HK-2 (cell line): ENCODE results near the gene CNTNAP5.
A peak's percentile ranks its signal among the peaks of the same experiment; 100 is the strongest.

Experiments used
- DNase-seq: peaks from one replicate; pipeline ENCODE4 v3.0.0-alpha.2; 2018; ENCODE audit not compliant: unreplicated experiment

Gene CNTNAP5

GRCh38 chr2:124450481-124450880 lies 425.4 kb downstream of the CNTNAP5 start:
- no peak for DNase-seq

- DNase-seq = peak; percentile 47
These were observed 451.2 kb downstream of the CNTNAP5 start for GRCh38 chr2:124476291-124476690.

DNA sequence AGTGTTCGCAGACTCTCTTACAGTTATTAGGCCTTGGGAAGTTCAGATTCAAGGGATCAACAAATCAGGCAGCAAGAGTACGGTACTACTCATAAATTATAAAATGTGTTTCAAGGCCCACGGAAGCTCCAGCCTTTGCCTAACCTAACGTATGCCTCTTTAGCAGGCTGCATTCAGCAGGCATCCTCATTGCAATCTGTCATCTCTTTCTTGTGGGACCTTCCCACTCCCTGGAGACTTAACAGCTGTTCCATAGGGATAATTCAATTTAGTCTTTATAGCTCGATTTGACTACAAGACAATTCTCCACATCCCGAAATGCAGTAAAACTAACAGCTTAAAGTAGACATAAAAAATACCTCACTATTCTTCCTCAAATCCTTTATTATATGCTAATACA lies 453.7 kb downstream of the CNTNAP5 start:
- DNase-seq = no peak

DNA sequence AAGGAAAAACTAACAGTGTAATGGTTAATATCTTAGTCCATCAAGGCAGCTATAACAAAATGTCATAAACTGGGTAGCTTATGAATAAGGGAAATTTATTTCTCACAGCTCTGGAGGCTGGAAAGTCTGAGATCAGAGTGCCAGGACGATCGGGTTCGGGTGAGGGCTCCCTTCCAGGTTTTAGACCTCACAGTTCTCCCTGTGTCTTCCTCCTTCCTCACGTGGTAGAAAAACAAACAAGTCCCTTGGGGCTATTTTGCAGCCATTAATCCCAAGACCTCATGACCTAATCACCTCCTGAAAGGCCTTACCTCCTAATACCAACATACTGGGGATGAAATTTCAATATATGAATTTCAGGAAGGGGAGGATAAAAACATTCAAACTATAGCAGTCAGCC lies 455.9 kb downstream of the CNTNAP5 start:
- no peak for DNase-seq

- no peak for DNase-seq
These were observed 457.0 kb downstream of the CNTNAP5 start for GRCh38 chr2:124482044-124482443.

GRCh38 chr2:124482551-124482950 lies 457.5 kb downstream of the CNTNAP5 start:
- no peak for DNase-seq

GRCh38 chr2:124485659-124486058 lies 460.6 kb downstream of the CNTNAP5 start:
- DNase-seq = no peak

DNA sequence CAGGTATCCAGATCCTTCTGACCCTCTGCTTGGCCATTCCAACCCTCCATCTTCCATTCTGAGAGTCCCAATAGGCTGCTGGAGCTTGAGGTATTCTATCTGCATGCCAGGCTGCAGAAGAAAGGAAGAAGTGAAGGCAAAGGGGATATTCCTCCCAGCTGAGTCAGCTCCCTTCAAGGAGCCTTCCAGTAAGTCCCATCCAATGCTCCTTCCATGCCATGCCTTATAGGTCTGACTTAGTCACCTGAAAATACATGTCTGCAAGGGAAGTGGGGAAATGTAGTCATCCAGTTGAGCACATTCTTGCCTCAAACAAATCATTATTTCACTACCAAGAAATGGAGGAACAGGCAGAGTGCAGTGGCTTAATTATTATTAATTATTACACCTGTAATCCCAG lies 464.6 kb downstream of the CNTNAP5 start:
- no peak for DNase-seq

- no peak for DNase-seq
These were observed 476.6 kb downstream of the CNTNAP5 start for GRCh38 chr2:124501575-124502152.

GRCh38 chr2:124514236-124514635 lies 489.1 kb downstream of the CNTNAP5 start:
- no peak for DNase-seq

GRCh38 chr2:124520953-124521352 lies 495.9 kb downstream of the CNTNAP5 start:
- DNase-seq = no peak

DNA sequence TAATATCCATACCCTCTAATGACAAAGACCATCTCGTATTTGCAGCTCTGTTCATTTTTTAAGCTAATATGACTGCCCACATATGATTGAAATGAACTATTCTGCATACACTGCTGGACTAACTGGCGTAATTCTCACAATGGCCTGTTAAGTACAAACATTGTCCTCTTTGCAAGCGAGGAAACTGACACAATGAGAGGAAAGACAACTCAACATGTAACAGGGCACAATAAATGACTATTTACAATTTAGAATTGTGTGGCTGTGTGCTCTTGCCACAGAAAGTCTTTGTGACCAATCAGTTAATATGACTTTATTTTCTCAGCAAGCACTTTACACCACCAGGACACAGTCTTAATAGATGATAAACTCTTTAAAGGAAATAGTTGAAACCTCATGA lies 498.0 kb downstream of the CNTNAP5 start:
- DNase-seq = no peak

- no peak for DNase-seq
These were observed 499.2 kb downstream of the CNTNAP5 start for GRCh38 chr2:124524155-124524915.

DNA sequence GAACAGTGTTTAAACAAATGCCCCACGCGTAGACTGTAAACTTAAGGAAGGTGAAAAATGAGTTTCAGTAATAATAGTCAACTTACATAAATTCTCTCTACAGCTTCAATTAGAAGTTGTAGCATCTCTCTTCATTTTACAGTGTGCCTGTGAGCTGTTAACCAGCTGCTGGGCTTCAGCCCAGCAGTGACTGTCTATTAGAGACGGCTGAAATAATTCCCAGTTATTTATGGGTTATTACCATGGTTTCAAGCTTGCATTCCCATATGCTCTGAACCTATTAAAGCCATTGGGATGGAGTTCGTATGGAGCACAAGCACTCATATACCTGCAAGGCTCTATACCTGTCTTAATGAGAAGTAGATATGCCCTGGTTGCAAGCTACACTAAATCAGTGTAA lies 501.1 kb downstream of the CNTNAP5 start:
- DNase-seq = no peak

DNA sequence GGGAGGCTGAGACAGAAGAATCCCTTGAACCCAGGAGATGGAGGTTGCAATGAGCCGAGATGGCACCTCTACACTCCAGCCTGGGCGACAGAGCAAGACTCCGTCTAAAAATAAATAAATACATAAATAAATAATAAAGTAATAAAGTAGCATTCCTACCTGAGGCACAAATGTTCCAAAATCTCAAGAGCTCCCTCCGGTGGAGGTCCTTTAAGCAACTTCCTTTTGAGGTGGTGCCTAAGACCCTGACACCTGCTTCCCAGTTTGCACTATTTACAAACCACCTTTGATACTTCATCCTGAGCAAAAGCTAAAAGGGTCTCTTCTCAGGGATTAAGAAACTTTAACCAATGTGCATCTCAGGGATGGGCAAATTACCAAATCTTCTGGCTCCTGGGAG lies 505.1 kb downstream of the CNTNAP5 start:
- DNase-seq = no peak

- DNase-seq = no peak
These were observed 508.3 kb downstream of the CNTNAP5 start for GRCh38 chr2:124533226-124533954.

DNA sequence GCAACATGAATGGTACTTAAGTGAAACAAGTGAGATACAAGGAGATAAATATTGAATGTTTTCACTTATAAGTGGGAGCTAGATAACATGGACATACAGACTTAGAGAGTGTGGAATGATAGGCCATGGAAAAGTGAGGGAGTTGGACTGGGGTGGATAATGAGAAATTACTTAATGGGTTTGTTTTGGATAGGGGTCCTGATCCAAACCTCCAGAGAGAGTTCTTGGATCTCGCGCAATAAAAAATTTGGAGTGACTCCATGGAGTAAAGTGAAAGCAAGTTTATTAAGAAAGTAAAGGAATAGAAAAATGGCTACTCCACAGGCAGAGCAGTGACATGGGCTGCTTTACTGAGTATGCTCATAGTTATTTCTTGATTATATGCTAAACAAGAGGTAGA lies 508.9 kb downstream of the CNTNAP5 start:
- DNase-seq = no peak

DNA sequence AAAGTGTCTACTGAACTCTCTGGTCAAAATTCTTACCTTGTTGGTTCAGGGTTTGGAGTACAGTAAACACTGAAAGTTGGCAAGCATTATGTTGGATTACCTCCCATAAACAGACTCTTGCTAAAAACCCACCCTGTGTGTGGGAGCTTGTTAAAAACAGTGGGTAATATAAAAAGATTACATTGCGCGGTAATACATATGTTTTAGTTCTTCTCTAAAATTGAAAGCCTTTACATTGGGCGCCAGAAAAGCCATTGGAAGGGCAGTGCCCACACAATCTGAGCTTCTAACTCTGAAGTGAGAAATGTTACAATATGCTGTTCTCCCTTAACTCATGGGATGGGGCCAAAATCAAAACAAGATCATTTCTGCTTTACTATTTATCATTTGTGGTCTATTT lies 510.7 kb downstream of the CNTNAP5 start:
- DNase-seq = no peak

DNA sequence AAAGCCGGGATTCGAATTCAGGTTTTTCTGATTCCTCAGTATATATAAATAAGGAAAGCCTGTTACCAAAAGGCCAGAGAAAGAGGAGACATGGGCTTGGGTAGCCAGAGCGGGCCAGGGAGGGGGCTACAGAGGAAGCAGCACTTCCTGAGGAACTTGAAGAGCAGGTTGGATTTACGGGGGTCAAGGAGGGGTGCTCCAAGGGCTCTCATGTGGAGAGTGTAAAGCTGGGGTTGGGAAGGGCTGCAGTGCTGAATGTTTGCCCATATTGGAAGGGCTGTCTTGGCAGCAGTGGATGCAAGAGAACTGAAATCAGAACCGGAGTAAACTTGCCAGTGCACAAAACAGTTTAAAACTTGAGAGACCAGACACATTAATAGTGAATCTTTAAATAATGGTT lies 511.5 kb downstream of the CNTNAP5 start:
- no peak for DNase-seq

GRCh38 chr2:124538549-124538948 lies 513.5 kb downstream of the CNTNAP5 start:
- DNase-seq = no peak

GRCh38 chr2:124540805-124541204 lies 515.7 kb downstream of the CNTNAP5 start:
- DNase-seq = no peak

- no peak for DNase-seq
These were observed 518.0 kb downstream of the CNTNAP5 start for GRCh38 chr2:124542932-124543640.
